Anterior cingulate cortex (tissue), 58 donors: ENCODE data around the gene RBM17.
A peak's percentile ranks its signal among the peaks of the same experiment; 100 is the strongest.
"Not testable (repeated sequence)": the region's sequence is repeated elsewhere in the genome, so short reads cannot be mapped to it uniquely, and the experiment has no call there.

Experiments used
- DNase-seq, 58 donors: peaks; one replicate each; lab custom pipeline; 2025; lab: John Stamatoyannopoulos, UW

The RBM17 gene

DNA sequence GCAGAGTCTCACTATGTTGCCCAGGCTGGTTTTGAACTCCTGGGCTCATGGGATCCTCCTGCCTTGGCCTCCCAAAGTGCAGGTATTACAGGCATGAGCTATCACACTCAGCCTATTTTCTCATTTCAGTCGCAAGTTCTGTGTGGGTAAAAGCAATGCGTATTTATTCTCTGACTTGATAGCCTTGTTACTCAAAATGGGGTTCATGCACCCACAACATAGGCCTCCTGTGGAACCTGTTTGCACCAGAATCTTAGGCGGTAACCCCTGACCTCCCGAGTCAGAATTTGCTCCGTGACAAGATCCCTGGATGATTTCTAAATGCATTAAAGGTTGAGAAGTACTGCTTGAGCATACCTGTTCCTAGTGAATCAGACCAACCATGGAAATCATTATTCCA, 34.0 kb upstream of the RBM17 start:
- no peak for DNase-seq

GRCh38 chr10:6055929-6056328, 32.9 kb upstream of the RBM17 start:
- DNase-seq, result no peak

DNA sequence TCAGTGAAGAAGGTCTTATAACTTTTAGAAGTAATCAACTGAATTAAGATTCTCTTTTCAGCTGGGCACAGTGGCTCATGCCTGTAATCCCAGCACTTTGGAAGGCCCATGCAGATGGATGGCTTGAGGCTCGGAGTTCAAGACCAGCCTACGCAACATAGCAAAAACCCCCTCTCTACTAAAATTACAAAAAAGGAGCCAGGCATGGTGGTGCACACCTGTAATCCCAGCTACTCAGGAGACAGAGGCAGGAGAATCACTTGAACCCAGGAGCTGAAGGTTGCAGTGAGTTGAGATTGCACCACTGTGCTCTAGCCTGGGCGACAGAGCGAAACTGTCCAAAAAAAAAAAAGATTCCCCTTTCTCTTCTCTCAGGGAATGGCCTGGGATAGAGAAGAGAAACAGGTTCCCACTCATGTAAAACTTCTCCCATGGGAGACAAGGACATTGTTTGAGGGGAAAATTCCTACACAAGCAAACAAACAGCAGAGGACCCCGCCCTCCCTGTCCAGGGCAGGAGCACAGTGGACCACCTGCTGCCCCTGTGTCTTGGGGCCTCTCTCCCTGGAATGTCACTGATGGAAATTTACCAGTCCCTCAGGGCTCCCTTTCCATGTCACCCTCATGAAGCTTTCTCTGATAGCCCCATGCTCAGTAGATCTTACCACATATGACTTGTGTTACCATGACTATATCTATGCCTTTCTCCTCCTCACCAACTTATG, 32.3 kb upstream of the RBM17 start:
- DNase-seq, result no peak

DNA sequence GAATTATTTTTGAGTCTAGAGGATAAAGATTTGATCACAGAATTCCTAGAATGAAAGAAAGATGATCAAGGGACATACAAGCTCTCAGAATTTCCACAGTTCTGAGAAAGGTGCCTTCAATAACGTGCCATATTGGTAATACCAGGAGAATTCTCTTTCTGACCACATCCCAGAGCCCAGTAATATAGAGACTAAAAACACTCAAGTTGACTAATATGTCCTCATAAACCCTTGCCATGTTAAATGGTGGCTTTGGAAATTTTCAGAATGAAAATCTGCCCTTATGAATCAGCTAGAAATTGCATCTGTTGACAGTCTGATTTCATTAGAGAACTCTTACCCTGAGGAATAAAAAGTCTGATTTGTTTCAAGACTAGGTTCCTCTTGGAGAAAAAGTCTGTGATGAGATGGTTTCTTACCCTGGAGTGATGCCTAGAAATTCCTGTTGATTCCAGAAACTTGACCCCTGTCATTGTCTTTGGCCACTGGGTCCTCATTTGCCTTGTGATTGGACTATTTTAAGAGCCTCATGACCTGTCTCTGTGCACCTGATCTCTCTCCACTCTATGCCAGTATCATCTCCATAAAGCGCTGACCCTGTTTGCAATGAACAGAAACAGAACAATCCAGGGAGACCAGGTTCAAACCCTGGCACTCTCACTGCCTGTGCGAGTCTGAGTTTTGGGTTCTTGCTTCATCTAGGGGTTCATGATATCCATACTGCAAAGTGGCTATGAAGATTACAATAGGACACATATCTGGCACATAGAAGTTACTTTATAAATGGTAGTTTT, 30.0 kb upstream of the RBM17 start:
- no peak for DNase-seq

DNA sequence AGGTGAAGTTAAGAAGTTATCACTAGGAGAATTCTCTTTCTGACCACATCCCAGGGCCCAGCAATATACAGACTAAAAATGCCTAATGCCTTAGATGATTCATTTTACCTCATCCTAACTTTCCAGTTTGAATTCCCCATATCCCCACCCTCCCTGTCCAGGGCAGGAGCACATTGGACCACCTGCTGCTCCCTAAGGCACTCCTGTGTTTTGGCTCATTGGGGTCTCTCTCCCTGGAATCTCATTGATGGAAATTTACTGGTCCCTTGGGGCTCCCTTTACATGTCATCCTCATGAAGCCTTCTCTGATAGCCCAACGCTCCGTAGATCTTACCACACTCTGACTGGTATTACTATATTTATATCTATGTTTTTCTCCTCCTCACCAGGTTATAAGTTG, 29.3 kb upstream of the RBM17 start:
- no peak for DNase-seq

DNA sequence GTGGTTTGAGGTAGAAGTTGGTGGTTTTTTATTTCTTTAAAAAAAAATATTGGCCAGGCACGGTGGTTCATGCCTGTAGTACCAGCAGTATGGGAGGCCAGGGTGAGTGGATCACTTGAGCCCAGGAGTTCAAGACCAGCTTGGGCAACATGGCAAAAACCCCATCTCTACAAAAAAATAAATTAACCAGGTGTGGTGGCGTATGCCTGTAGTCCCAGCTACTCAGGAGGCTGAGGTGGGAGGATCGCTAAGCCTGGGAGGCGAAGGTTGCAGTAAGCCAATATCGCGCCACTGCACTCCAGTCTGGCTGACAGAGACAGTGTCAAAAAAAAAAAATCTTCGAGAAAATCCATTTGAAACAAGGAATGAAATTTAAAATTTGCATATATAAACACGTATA, 27.8 kb upstream of the RBM17 start:
- DNase-seq, result no peak

GRCh38 chr10:6062101-6062771, 26.6 kb upstream of the RBM17 start, which contains the start of gene IL2RA:
Gene IL2RA (minus strand): TSS chr10:6062367. CDS start chr10:6062151, 216 bp downstream.
- DNase-seq, result no peak

GRCh38 chr10:6064119-6064518, 24.7 kb upstream of the RBM17 start:
- DNase-seq, result no peak

GRCh38 chr10:6064726-6065125, 24.1 kb upstream of the RBM17 start:
- not testable (repeated sequence) for DNase-seq

DNA sequence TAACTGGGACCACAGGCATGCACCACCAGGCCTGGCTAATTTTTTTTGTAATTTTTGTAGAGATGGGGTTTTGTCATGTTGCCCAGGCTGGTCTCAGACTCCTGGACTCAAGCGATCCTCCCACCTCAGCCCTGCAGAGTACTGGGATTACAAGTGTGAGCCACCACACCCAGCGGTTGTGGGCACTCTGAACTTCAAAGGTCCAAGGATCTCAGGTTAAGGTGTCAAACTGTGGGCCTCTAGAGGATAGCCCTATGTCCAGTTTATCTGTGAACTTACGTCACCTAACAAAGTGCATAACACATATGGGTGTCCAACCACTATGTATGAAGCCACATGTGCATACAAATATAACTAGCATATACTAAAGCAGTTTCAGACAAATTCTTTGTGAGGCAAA, 23.4 kb upstream of the RBM17 start:
- no peak for DNase-seq

DNA sequence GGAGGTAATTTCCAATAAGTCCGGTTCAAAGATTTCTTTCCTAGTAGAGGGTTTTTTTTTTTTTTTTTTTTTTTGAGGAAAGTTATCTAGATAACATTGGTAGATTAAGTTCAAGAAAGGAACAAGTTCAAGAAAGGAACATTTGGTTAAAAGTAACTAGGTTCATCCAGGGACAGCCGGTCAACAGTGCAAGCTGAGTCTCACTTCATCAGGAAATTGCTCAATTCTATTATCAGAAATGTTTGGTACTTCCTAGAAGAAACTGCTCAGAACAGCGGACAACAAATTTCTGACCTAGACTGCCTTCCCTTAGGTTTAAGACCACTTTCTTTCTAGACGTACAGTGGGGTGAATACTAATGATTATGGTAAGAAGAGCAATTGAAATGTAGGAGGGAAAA, 23.0 kb upstream of the RBM17 start:
- no peak for DNase-seq

DNA sequence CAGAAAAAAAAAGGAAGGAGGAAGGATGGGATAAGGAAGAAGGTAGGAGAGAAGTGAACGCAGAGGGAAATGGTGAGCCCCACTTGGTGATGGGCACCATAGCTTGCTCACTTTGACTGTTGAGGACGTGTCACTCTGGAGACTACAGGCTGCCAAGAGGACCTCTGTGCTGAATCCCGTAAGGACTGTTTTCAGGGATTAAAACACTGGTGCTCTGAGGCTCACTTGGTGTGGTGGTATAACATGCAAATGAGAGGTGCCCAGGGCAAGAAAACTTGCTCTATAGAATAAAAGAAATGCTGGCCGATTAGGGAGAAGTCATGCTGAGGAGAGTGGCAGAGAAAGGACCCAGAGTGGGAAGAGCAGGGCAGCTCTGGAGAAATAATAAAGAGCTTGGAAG, 21.4 kb upstream of the RBM17 start:
- DNase-seq, result no peak

DNA sequence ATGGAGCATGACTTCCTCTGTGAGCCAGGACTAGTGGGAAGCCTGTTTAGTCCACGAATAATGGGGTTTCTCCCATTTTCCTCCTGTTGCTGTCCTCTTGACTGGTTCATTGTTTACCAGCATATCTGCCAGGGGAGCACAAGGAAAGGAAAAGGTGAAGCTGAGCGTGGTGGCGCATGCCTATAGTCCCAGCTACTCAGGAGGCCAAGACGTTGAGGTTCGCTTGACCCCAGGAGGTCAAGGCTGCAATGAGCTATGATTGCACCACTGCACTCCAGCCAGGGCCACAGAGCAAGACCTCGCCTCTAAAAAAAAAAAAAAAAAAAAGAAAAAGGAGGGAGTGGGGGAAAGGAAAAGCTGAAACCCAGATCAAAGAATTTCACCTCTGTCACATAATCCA, 20.8 kb upstream of the RBM17 start:
- no peak for DNase-seq

GRCh38 chr10:6068422-6068821, 20.4 kb upstream of the RBM17 start:
- DNase-seq, result peak in 2 of 58 donors; percentile 4 to 5

DNA sequence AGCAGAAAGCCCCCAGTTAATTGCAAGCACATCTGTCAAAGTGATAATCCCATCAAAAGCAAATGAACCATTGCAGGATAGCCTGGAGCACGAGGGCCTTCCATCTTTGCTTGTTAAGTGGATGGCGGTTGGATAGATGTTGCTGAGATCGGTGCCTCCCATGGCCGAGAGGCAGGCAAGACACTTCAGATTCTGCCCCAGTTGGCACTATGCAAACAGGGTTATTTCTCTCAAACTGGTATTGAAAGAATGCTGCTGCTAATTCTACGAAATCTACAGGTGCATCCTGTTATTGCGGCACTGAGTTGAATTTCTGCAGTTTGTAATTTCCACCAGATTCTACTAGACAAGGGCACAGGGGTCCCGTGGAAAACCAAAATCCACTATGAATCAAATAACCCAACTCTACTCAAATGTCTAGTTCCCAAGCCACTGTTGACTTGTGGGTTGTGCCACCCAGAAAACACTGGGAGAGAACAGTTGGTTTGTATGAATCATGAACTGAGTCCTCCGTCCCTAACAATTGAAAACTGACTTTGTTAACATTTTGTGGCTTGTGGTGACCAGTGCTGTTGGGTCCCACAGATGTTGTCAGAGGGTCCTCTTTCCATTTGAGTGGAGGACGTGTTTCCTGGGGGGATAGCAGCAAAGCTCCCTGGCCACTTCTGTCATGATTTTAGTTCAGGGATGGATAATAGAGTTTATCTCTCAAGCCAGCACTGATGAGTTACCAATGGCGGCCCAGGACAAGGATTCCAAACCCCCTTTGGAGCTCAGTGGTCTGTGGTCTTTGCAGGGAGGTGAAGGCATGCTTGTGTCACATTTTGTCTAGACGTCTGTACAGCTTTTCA, 19.5 kb upstream of the RBM17 start:
- DNase-seq, result no peak

DNA sequence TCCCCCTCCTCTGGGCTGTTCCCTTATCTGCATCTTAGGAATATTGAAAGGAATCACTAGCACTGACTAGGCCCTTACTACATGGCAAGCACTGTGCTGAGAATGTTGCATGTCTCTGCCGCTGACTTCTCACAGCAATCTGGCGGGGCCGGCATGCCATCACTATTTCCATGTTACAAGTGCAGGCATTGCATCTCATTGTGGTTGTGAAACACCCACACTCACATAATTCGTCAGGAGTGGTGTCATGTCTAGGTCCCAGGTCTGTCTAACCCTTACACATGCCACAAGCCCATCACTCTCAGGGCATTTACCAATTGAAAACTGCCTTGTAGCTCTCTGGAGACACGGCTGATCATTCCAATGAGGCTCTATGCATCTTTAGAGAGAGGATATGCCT, 18.2 kb upstream of the RBM17 start:
- DNase-seq, result no peak

- DNase-seq, result no peak
Observed at GRCh38 chr10:6071181-6072175, 17.4 kb upstream of the RBM17 start.

DNA sequence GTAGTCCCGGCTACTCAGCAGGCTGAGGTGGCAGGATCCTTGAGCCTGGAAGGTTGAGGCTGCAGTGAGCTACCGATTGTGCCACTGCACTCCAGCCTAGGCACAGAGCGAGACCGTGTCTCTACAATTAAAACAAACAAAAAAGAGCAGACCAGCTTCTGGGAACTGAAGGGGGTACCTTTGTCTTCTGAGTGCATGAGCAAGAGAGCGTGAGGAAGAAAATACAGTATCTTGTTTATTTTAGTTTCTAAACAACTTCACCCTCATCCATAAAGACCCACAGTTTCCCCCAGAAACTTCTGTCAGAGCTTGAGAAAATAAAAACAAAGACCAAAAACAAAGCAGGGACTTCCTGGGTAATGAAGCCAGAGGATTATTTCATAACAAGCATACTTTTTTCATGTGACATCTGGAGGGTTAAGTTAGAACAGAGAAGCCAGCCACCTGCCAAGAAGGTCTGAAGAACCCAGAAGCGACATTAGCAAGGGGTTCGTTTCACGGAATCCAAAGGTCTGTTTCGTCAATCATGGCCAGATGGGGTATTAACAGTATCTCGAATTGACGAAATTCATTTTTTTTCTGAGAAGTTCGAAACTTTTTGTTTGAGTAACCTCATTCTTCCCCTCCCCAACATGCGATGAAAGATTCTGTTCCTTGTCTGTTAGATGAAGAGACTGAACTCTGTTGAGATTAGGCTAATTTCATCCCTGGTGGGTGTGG, 16.5 kb upstream of the RBM17 start:
- DNase-seq, result no peak
